Progenitor cell of endocrine pancreas (in vitro differentiated cells): Measurements from ENCODE around the gene INSYN1. TPM values are rescaled to one million over a fixed set of nuclear protein-coding genes. Genes with fewer than 3 reads are reported as not detected.

ENCODE experiments used
- DNase-seq: peaks from one replicate; pipeline ENCODE4 v3.0.0; 2021; ENCODE audit warnings: low spot score; ENCODE audit not compliant: unreplicated experiment
- H3K27ac Mint-ChIP-seq: 2 replicates; pipeline ENCODE4 v1.8.0; 2021; ENCODE audit warnings: mild to moderate bottlenecking, moderate library complexity, mixed read lengths
- H3K27me3 Mint-ChIP-seq: 2 replicates; pipeline ENCODE4 v1.8.0; 2021; ENCODE audit warnings: mixed read lengths
- H3K36me3 Mint-ChIP-seq: 2 replicates; pipeline ENCODE4 v1.8.0; 2022; ENCODE audit warnings: mixed read lengths; ENCODE audit not compliant: insufficient read depth
- H3K4me1 Mint-ChIP-seq: 2 replicates; pipeline ENCODE4 v1.8.0; 2021; ENCODE audit warnings: low read depth, mixed read lengths
- H3K4me3 Mint-ChIP-seq: 2 replicates; pipeline ENCODE4 v1.8.0; 2021; ENCODE audit warnings: low read depth, mild to moderate bottlenecking, moderate library complexity, mixed read lengths
- H3K9me3 Mint-ChIP-seq: 2 replicates; pipeline ENCODE4 v1.8.0; 2021; ENCODE audit warnings: low read depth, mixed read lengths
- long read RNA-seq: library from polyadenylated mRNA; unstranded; transcript quantifications from one replicate; pipeline ENCODE4 v2.0.0, GENCODE V29; 2020
- total RNA-seq: library from RNA; stranded (reverse); gene quantifications from 2 replicates; pipeline ENCODE4 v1.2.1, GENCODE V29; 2021
- TF ChIP-seq, protein P1 (sequence below): fragments of 200-600 bp; sonication (generic); IDR thresholded peaks from one replicate; pipeline ENCODE4 v1.5.0; 2021; ENCODE audit warnings: antibody characterized with exemption, mild to moderate bottlenecking; ENCODE audit not compliant: unreplicated experiment

The INSYN1 gene, protein sequence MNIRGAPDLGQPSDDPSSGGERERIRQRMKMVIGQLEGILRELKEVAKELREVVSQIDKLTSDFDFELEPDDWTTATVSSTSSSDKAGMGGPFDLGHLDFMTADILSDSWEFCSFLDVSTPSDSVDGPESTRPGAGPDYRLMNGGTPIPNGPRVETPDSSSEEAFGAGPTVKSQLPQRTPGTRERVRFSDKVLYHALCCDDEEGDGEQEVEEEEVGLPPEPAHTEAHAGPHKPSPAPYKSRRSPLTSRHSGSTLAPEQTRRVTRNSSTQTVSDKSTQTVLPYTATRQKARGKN
- total RNA-seq, result 3.7 and 4.5 TPM in 2 replicates
- long read RNA-seq, partial matches to known transcripts, result 0 of 1 reads
- long read RNA-seq, other reads (novel, unspliced or antisense), result 1 of 1 reads

DNA sequence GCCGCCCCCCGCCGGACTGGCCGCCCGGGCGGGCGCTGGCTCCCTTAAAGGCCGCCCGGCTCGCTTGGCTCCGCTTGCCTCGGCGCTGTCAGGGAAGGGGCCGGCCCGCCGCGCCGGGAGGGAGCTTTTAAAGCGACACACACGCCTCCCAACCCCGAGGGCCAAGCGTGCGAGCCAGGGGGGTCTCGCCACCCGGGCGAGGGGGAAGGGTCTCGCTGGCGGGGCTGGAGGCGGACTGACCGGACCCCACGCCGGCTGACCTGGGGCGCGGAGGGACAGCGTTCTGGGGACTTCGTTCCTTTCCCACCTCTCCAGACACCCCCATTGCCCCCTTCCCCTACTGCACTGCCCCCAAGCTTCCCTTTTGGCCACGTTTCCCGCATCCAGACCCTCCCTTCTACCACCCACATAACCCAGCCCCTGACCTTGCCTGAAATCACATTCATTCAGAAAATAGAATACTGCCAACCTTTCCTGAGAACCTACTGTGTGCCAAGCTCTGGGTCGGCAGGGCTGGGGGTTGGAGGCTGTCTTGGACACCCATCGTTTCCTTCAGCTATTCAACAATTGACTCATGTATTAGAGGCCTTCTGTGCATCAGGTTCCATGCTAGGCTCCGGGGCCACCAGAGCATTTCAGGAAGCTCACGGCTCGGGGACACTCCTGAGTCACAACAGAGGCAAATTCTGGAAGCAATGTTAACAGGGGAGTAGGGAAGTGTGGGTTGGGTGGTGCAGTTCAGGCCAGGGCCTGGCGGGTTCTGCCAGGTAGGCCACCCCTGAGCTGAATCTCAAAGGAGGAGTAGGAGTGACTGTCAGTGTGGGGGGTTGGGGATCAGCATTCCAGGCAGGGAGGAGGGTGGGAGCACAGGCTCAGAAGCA, at the start of gene INSYN1:
TSS of gene INSYN1 (minus strand) at position 102 of the 881 bp plus-strand sequence. CDS start 2,221 bp downstream, outside the sequence.
- Mint-ChIP-seq H3K27ac (no peak within 1 kb of the TSS), H3K36me3 (no peaks in the 10 kb centered on the region), H3K9me3 (no peaks in the 10 kb centered on the region), H3K4me3 (peak within 1 kb of the TSS; percentile 67), H3K4me1 (peaks cover 1% of the 10 kb centered on the region), H3K27me3 (peaks cover 60% of the 10 kb centered on the region)
- TF ChIP-seq, protein P1, sequence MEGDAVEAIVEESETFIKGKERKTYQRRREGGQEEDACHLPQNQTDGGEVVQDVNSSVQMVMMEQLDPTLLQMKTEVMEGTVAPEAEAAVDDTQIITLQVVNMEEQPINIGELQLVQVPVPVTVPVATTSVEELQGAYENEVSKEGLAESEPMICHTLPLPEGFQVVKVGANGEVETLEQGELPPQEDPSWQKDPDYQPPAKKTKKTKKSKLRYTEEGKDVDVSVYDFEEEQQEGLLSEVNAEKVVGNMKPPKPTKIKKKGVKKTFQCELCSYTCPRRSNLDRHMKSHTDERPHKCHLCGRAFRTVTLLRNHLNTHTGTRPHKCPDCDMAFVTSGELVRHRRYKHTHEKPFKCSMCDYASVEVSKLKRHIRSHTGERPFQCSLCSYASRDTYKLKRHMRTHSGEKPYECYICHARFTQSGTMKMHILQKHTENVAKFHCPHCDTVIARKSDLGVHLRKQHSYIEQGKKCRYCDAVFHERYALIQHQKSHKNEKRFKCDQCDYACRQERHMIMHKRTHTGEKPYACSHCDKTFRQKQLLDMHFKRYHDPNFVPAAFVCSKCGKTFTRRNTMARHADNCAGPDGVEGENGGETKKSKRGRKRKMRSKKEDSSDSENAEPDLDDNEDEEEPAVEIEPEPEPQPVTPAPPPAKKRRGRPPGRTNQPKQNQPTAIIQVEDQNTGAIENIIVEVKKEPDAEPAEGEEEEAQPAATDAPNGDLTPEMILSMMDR, result no peak
- DNase-seq, result peak; percentile 36

DNA sequence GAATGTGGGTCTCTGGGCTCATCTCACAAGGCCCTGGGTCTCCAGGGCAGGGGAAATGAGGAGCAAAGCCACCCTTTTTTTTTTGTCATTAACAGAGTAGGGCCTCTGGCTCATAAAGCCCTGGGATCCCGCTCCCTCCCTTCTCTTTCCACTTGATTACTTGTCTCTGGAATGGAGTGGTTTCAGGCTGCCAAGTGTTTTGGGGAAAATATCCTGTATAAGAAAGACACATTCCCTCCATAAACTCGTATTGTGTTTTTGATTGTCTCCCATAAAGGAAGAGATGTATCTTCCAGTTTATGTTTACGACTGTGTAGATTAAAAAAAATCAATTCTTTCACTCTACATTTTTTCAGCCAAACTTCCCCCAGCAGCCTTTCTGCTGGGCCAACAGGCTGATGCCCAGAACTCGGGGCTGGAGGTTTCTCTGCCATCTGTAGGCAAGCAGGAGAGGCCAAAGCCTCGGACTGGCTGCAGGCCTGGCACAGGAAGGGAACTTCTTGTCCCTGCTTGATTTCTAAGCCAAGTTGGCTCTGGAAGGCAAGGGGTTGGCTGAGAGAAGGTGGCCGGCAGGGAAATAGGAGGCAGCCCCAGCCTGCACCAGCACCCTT, 49.4 kb upstream of the INSYN1 start:
- TF ChIP-seq, protein P1, result no peak
- Mint-ChIP-seq H3K9me3 (no peaks in the 10 kb centered on the region), H3K4me3 (no peak overlapping the region), H3K4me1 (peaks cover 9% of the 10 kb centered on the region), H3K27ac (no peak overlapping the region), H3K36me3 (no peaks in the 10 kb centered on the region), H3K27me3 (peaks cover 5% of the 10 kb centered on the region)
- no peak for DNase-seq

DNA sequence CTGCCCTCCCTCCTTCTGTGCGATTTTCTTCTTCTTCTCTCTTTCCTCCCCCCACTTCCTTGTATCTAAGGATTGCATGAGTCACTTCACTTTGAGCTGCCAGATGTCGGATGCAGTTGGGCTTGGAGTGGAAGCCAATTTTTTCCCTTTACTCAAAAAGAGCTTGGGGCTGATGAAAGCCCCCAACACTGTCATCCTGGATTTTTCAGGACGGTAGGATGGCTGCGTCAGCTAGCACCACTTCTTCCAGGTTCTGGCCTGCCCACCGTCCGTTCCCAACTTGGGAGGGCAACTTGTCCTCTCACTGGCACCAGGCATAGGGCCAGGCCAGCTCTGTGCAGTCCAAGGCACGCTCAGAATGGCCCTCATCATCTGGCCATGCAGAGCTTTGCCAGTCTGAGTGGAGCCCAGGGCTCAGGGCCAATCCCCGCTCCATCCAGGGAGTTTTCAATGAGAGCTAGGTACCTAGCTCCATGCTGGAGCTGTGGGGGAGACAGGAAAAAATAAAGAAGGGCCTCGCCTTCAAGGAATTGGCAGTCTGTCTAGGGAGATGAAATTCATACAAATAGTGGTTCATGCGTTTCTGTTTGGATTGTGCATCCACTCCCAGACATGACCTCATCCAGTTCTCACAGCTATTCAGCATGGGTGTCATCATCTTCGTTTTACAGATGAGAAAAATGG, 47.7 kb upstream of the INSYN1 start:
- Mint-ChIP-seq H3K27ac (no peak overlapping the region), H3K36me3 (no peaks in the 10 kb centered on the region), H3K4me3 (no peak overlapping the region), H3K27me3 (peaks cover 5% of the 10 kb centered on the region), H3K9me3 (no peaks in the 10 kb centered on the region), H3K4me1 (no peaks in the 10 kb centered on the region)
- TF ChIP-seq, protein P1, result no peak
- no peak for DNase-seq

DNA sequence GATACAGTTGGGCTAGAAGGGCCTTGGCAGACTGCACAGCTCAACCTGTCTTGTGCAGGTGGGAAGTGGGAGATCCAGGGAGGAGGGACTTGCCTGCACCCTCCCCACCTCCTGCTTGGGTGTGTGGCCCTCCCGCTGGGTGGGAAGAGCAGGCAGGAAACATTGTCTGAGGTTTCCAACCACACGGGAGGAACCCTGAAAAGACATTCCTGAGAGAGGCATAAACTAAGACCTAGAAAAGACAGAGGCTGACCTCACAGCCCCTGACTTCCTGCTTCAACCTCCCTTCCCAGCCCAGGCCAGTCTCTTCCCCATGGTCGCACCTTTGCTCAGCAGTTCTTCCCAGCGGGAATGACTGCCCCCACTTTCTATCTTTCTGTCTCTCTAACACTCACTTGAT, 46.3 kb upstream of the INSYN1 start:
- no peak overlapping the region for H3K4me3 Mint-ChIP-seq
- H3K4me1 Mint-ChIP-seq, result no peaks in the 10 kb centered on the region
- no peak for DNase-seq
- no peaks in the 10 kb centered on the region for H3K36me3 Mint-ChIP-seq
- TF ChIP-seq, protein P1, result no peak
- H3K27me3 Mint-ChIP-seq, result peaks cover 5% of the 10 kb centered on the region
- no peak overlapping the region for H3K27ac Mint-ChIP-seq
- H3K9me3 Mint-ChIP-seq, result no peaks in the 10 kb centered on the region
